Measurements from ENCODE around the gene CWC27. TPM values are rescaled to one million over a fixed set of nuclear protein-coding genes. Genes with fewer than 3 reads are reported as not detected.

CWC27 gene
- total and polyA plus RNA-seq, 9 of the 15 experiments (the other 6 are each of a cell fraction or from before 2014, with no cell fraction given) = 19.7 to 49.3 (median 38.3) TPM

GRCh38 chr5:64923151-64923685 lies 154.5 kb downstream of the CWC27 start:
- no peak for FAIRE-seq

More at GRCh38 chr5:64923151-64923685, 154.5 kb downstream of the CWC27 start:
- Histone ChIP-seq H2AFZ (ENCODE audit: low read depth, low read length) (no peak overlapping the region), H3K36me3 (ENCODE audit: control insufficient read depth, insufficient read depth, low read length) (no peaks in the 10 kb centered on the region), H3K4me1 (replicated peaks in 1 of 2; ENCODE audit: control insufficient read depth in 2 of 2, insufficient read depth in 2 of 2, low read length in 2 of 2) (no peaks in the 10 kb centered on the region), H3K27me3 (ENCODE audit: control insufficient read depth in 2 of 2, insufficient read depth in 2 of 2, low read length in 2 of 2) (no peaks in the 10 kb centered on the region), H3K4me2 (ENCODE audit: insufficient read depth, low read length) (no peak overlapping the region), H4K20me1 (replicated peaks; ENCODE audit: control insufficient read depth, insufficient read depth, low read length) (no peaks in the 10 kb centered on the region), H3K4me3 (no peak overlapping the region), H3K79me2 (ENCODE audit: control insufficient read depth, insufficient read depth, low read length) (no peaks in the 10 kb centered on the region), H3K27ac (ENCODE audit: extremely low read depth, low read depth, low read length) (no peak overlapping the region), H3K9me3 (replicated peaks; ENCODE audit: control insufficient read depth, insufficient read depth, low read depth, low read length) (no peaks in the 10 kb centered on the region), H3K9ac (ENCODE audit: insufficient read depth in 1 of 2, low read depth in 2 of 2, low read length in 2 of 2) (no peak overlapping the region), H3K9me1 (ENCODE audit: control insufficient read depth, insufficient read depth, low read length) (no peaks in the 10 kb centered on the region)
- POLR2A ChIA-PET = no interaction called here
- BruUV-seq (replicated peaks) = no TSS peak
- no peak for ATAC-seq
- CTCF ChIA-PET (ENCODE audit: low intra/inter-chr PET ratio) = no interaction called here
- TF ChIP-seq CHD1 (IDR thresholded peaks at IDR 0.05; ENCODE audit: low read length) (no peak), ID3 (CRISPR knock-in tag; IDR thresholded peaks at IDR 0.05) (no peak), ID3 (tag; IDR thresholded peaks at IDR 0.05) (no peak), RBM15 (IDR thresholded peaks at IDR 0.05; ENCODE audit: insufficient read depth, low read length) (no peak), ZC3H4 (CRISPR knock-in tag; IDR thresholded peaks at IDR 0.05; ENCODE audit: borderline replicate concordance) (no peak), STAG1 (CRISPR knock-in tag; IDR thresholded peaks at IDR 0.05; ENCODE audit: borderline replicate concordance) (no peak), ZNF140 (CRISPR knock-in tag; IDR thresholded peaks at IDR 0.05) (no peak), ZC3H8 (IDR thresholded peaks at IDR 0.05) (no peak), NFRKB (IDR thresholded peaks at IDR 0.05; ENCODE audit: low read depth) (no peak), ARID3A (IDR thresholded peaks at IDR 0.05; ENCODE audit: borderline replicate concordance, low read depth, low read length) (no peak), TRIM25 (IDR thresholded peaks at IDR 0.05; ENCODE audit: borderline replicate concordance) (no peak), THRA (IDR thresholded peaks at IDR 0.05) (no peak), BDP1 (IDR thresholded peaks at IDR 0.05; ENCODE audit: insufficient read depth, insufficient read length) (no peak), ZNF124 (CRISPR knock-in tag; IDR thresholded peaks at IDR 0.05) (no peak), PTBP1 (IDR thresholded peaks at IDR 0.05; ENCODE audit: low read depth, low read length) (no peak)
- intact Hi-C loops (cut with micrococcal nuclease) (no loop called here), in situ Hi-C loops (cut with MboI) (no loop called here)
- DNase-seq (ENCODE audit: extremely low read depth in 1 of 4, low spot score in 3 of 4) = no peak
- 58% methylated on average over 6 of the region's 6 CpGs for whole genome bisulfite sequencing (ENCODE audit: insufficient coverage, low coverage, missing lambda C conversion rate)

Measured in K562 (cell line).